MM.1S (cell line): Measurements from ENCODE around the gene PRMT7.

Experiments used
- DNase-seq: peaks from one replicate; pipeline ENCODE4 v3.0.0-alpha.2; 2015
- H2AFZ ChIP-seq: fragments of 300-600 bp; sonication (generic); 2 replicates; pipeline ENCODE4 v1.6.0; 2016; ENCODE audit warnings: antibody characterized with exemption, low read length
- H3F3A ChIP-seq: fragments of 300-600 bp; sonication (generic); 2 replicates; pipeline ENCODE4 v1.6.1; 2016; ENCODE audit warnings: mild to moderate bottlenecking, antibody characterized with exemption, low read length, moderate library complexity, mixed read lengths; ENCODE audit not compliant: insufficient read depth
- H3K27ac ChIP-seq: fragments of 300-600 bp; sonication (generic); 2 replicates; pipeline ENCODE4 v1.5.1; 2016; ENCODE audit warnings: mild to moderate bottlenecking, low read length
- H3K27me3 ChIP-seq: fragments of 300-600 bp; sonication (generic); replicated peaks from 2 replicates; pipeline ENCODE4 v1.6.0; 2016; ENCODE audit warnings: low read length; ENCODE audit not compliant: insufficient read depth
- H3K36me3 ChIP-seq: fragments of 300-600 bp; sonication (generic); replicated peaks from 2 replicates; pipeline ENCODE4 v1.6.1; 2016; ENCODE audit warnings: mild to moderate bottlenecking, low read length, mixed read lengths; ENCODE audit not compliant: insufficient read depth
- H3K4me1 ChIP-seq: fragments of 300-600 bp; sonication (generic); 2 replicates; pipeline ENCODE4 v1.6.1; 2016; ENCODE audit warnings: low read length, mixed read lengths
- H3K4me2 ChIP-seq: fragments of 300-600 bp; sonication (generic); 2 replicates; pipeline ENCODE4 v1.6.0; 2016; ENCODE audit warnings: low read depth, low read length
- H3K4me3 ChIP-seq: fragments of 300-600 bp; sonication (generic); 2 replicates; pipeline ENCODE4 v1.5.1; 2016; ENCODE audit warnings: low read length, mixed read lengths
- H3K79me2 ChIP-seq: fragments of 300-600 bp; sonication (generic); 2 replicates; pipeline ENCODE4 v1.6.1; 2016; ENCODE audit warnings: mixed run types, low read length, mixed read lengths
- H3K9ac ChIP-seq: fragments of 300-600 bp; sonication (generic); 2 replicates; pipeline ENCODE4 v1.6.1; 2016; ENCODE audit warnings: low read length, mixed read lengths
- H3K9me2 ChIP-seq: fragments of 300-600 bp; sonication (generic); replicated peaks from 2 replicates; pipeline ENCODE4 v1.6.1; 2016; ENCODE audit warnings: mild to moderate bottlenecking, low read length, mixed read lengths; ENCODE audit not compliant: insufficient read depth
- H3K9me3 ChIP-seq: fragments of 300-600 bp; sonication (generic); replicated peaks from 2 replicates; pipeline ENCODE4 v1.6.1; 2016; ENCODE audit warnings: mild to moderate bottlenecking, low read length, mixed read lengths; ENCODE audit not compliant: insufficient read depth
- H4K20me1 ChIP-seq: fragments of 300-600 bp; sonication (generic); 2 replicates; pipeline ENCODE4 v1.6.1; 2016; ENCODE audit warnings: mild to moderate bottlenecking, low read length, moderate library complexity, mixed read lengths; ENCODE audit not compliant: insufficient read depth
- EZH2 ChIP-seq: fragments of 300-600 bp; sonication (generic); optimal IDR thresholded peaks from 2 replicates; pipeline ENCODE3; 2017; ENCODE audit warnings: low read depth, mild to moderate bottlenecking, antibody characterized with exemption, low read length, mixed read lengths
- EZH2phosphoT487 ChIP-seq: fragments of 300-600 bp; sonication (generic); IDR thresholded peaks from 2 replicates; pipeline ENCODE4 v1.6.1; 2018; ENCODE audit warnings: antibody characterized with exemption, low read length
- TF ChIP-seq, protein P1 (sequence below): fragments of 300-600 bp; sonication (generic); IDR thresholded peaks from 2 replicates; pipeline ENCODE4 v1.5.1; 2016; ENCODE audit warnings: antibody characterized with exemption, low read length, mixed read lengths

PRMT7 gene

DNA sequence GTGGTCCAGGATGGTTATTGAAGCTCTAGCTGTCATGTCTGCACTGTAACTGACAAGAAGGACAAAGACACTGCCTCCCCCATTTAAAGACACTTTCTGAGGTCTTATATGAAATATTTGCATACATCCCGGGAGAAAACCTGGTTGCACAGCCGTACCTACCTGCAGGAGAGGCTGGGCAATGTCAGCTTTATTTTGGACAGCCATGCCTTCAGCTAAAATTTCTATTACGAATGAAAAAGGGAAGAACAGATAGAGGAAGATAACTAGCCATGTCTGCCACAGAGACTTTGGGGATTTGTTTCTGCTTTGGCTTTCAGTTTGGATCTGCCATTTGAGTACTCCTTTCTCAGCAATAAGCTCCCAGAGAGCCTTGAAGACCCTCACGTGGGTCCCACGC lies 27.5 kb upstream of the PRMT7 start:
- Histone ChIP-seq H3K9me3 (no peaks in the 10 kb centered on the region), H3F3A (peaks cover 52% of the 10 kb centered on the region), H2AFZ (no peak overlapping the region), H3K36me3 (0 out of 2 replicates have a peak, but pooled peaks cover 9% of the 10 kb centered on the region), H3K79me2 (peaks cover 73% of the 10 kb centered on the region), H3K4me1 (peaks cover 70% of the 10 kb centered on the region), H3K9me2 (no peaks in the 10 kb centered on the region), H3K4me3 (peak overlapping the region; percentile 30), H3K27me3 (no peaks in the 10 kb centered on the region), H3K9ac (peak overlapping the region; percentile 56), H3K4me2 (peak overlapping the region; percentile 98), H4K20me1 (no peaks in the 10 kb centered on the region), H3K27ac (peak overlapping the region; percentile 94)
- TF ChIP-seq EZH2 (no peak), EZH2phosphoT487 (no peak)
- TF ChIP-seq, protein P1, sequence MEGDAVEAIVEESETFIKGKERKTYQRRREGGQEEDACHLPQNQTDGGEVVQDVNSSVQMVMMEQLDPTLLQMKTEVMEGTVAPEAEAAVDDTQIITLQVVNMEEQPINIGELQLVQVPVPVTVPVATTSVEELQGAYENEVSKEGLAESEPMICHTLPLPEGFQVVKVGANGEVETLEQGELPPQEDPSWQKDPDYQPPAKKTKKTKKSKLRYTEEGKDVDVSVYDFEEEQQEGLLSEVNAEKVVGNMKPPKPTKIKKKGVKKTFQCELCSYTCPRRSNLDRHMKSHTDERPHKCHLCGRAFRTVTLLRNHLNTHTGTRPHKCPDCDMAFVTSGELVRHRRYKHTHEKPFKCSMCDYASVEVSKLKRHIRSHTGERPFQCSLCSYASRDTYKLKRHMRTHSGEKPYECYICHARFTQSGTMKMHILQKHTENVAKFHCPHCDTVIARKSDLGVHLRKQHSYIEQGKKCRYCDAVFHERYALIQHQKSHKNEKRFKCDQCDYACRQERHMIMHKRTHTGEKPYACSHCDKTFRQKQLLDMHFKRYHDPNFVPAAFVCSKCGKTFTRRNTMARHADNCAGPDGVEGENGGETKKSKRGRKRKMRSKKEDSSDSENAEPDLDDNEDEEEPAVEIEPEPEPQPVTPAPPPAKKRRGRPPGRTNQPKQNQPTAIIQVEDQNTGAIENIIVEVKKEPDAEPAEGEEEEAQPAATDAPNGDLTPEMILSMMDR, result no peak
- no peak for DNase-seq

DNA sequence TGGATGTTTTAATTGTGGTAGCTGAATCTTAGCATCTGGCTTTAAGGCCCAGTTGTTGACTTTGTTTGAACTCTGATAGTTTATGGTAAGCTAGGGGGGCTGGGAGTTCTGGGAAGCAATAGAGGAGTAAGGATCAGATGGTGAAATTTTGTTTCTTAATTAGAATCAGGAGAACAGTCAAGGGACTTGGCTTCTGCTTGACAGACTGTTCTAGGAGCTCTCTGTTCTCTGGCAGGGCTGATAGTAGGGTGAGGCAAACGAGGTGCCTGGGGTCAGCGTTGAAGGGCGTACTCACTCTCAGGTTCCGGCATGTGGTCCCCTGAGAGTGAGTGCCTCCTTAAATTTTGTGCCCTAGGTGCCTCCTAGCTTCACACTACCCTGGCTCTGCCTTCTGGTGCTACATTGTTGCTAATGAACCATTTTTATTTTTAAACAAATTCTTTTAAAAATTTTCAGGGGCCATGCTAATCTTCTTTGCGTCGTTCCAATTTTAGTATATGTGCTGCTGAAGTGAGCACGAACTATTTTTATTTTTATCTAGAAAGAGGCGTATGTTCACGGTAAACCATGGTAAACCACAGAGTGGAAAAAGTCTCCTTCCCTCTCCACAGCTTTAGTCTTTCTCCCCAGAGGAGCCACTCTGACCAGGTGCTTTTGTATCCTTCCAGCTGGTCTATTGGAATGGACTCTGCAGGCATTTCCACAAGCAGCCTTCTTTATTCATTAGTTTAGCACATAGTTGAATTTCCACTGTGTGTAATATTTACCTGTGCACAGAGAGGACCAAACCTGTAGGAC lies 26.8 kb upstream of the PRMT7 start:
- no peak overlapping the region for H2AFZ ChIP-seq
- peak overlapping the region; percentile 98 for H3K4me2 ChIP-seq
- no peaks in the 10 kb centered on the region for H4K20me1 ChIP-seq
- peaks cover 70% of the 10 kb centered on the region for H3K4me1 ChIP-seq
- no peaks in the 10 kb centered on the region for H3K9me3 ChIP-seq
- 0 out of 2 replicates have a peak, but pooled peaks cover 9% of the 10 kb centered on the region for H3K36me3 ChIP-seq
- H3K27me3 ChIP-seq, result no peaks in the 10 kb centered on the region
- no peaks in the 10 kb centered on the region for H3K9me2 ChIP-seq
- peak overlapping the region; percentile 30 for H3K4me3 ChIP-seq
- peaks cover 52% of the 10 kb centered on the region for H3F3A ChIP-seq
- peak overlapping the region; percentile 56 for H3K9ac ChIP-seq
- peak; percentile 73 for DNase-seq
- peaks cover 74% of the 10 kb centered on the region for H3K79me2 ChIP-seq
- H3K27ac ChIP-seq, result peak overlapping the region; percentile 94
- TF ChIP-seq EZH2 (no peak), EZH2phosphoT487 (no peak)
- TF ChIP-seq, protein P1, result no peak

DNA sequence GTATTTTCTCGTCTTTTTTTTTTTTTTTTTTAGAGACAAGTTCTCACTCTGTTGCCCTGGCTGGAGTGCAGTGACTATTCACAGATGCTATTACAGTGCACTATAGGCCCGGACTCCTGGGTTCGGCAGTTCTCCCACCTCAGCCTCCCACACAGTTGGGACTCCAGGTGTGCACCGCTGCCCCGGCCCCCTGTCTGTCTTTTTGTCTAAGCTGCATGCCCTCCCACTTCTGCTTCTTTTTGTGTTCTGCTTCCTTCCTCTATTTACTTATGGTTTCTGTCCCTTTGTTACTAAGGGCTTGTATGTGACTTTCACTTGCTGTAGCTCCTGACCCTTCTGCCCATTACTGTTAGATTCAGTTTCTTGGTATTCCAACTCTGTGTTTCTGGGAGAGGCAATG lies 26.0 kb upstream of the PRMT7 start:
- peak overlapping the region; percentile 56; the same call in 1 of the 2 replicates for H3K9ac ChIP-seq
- H3K9me2 ChIP-seq, result no peaks in the 10 kb centered on the region
- TF ChIP-seq EZH2phosphoT487 (no peak), EZH2 (no peak)
- TF ChIP-seq, protein P1, result no peak
- no peaks in the 10 kb centered on the region for H4K20me1 ChIP-seq
- H2AFZ ChIP-seq, result no peak overlapping the region
- H3K4me1 ChIP-seq, result peaks cover 68% of the 10 kb centered on the region
- H3K36me3 ChIP-seq, result 0 out of 2 replicates have a peak, but pooled peaks cover 9% of the 10 kb centered on the region
- no peaks in the 10 kb centered on the region for H3K9me3 ChIP-seq
- peak; percentile 77 for DNase-seq
- peak overlapping the region; percentile 98 for H3K4me2 ChIP-seq
- peaks cover 52% of the 10 kb centered on the region for H3F3A ChIP-seq
- no peaks in the 10 kb centered on the region for H3K27me3 ChIP-seq
- H3K4me3 ChIP-seq, result peak overlapping the region; percentile 30
- H3K27ac ChIP-seq, result peak overlapping the region; percentile 94
- peaks cover 74% of the 10 kb centered on the region for H3K79me2 ChIP-seq
